Keratinocyte (primary cell): ENCODE results near the gene EPHA6.

Source experiments
- EZH2 ChIP-seq: IDR thresholded peaks from one replicate; pipeline ENCODE4 v1.6.1; 2012; ENCODE audit warnings: inconsistent platforms, mild to moderate bottlenecking, low read length, moderate library complexity
- TF ChIP-seq, protein P1 (sequence below), 3 experiments: IDR thresholded peaks in 1 of 3; conservative IDR thresholded peaks in 1 of 3; optimal IDR thresholded peaks in 1 of 3; 2 replicates in 2 of 3; 3 replicates in 1 of 3; pipeline versions ENCODE3 to v1.5.1; 2011; ENCODE audit warnings: low read length in 3 of 3, mild to moderate bottlenecking in 3 of 3, moderate library complexity in 2 of 3, control low read depth in 1 of 3, inconsistent platforms in 1 of 3; ENCODE audit not compliant: insufficient read depth in 2 of 3; ENCODE audit errors: extremely low read depth in 1 of 3

- TF ChIP-seq, protein P1, sequence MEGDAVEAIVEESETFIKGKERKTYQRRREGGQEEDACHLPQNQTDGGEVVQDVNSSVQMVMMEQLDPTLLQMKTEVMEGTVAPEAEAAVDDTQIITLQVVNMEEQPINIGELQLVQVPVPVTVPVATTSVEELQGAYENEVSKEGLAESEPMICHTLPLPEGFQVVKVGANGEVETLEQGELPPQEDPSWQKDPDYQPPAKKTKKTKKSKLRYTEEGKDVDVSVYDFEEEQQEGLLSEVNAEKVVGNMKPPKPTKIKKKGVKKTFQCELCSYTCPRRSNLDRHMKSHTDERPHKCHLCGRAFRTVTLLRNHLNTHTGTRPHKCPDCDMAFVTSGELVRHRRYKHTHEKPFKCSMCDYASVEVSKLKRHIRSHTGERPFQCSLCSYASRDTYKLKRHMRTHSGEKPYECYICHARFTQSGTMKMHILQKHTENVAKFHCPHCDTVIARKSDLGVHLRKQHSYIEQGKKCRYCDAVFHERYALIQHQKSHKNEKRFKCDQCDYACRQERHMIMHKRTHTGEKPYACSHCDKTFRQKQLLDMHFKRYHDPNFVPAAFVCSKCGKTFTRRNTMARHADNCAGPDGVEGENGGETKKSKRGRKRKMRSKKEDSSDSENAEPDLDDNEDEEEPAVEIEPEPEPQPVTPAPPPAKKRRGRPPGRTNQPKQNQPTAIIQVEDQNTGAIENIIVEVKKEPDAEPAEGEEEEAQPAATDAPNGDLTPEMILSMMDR (optimal IDR thresholded peaks at IDR 0.05 in 1 of 3, IDR thresholded peaks at IDR 0.05 in 1 of 3, conservative IDR thresholded peaks at IDR 0.05 in 1 of 3; ENCODE audit: extremely low read depth in 1 of 3, insufficient read depth in 2 of 3, low read length in 3 of 3): no peak
- TF ChIP-seq EZH2: no peak
These were observed 607.2 kb downstream of the EPHA6 start for GRCh38 chr3:97421565-97421964.
